Upper lobe of left lung (tissue), 4 donors: ENCODE data around the gene ZNF835.

Source experiments
- CTCF ChIP-seq, 6 experiments: fragments of 450-650 bp in 4 of 6; fragments of 200-600 bp in 2 of 6; sonication (generic) in 2 of 6; IDR thresholded peaks; one replicate each; pipeline ENCODE4 v1.5.1; 2016 to 2019; ENCODE audit warnings: antibody characterized with exemption in 6 of 6
- POLR2A ChIP-seq, 4 donors: fragments of 450-650 bp; IDR thresholded peaks; one replicate each; pipeline ENCODE4 v1.5.1; 2016 to 2017; ENCODE audit warnings: antibody characterized with exemption in 4 of 4, mild to moderate bottlenecking in 2 of 4

- TF ChIP-seq CTCF (IDR thresholded peaks at IDR 0.05) = no peak
- no peak for TF ChIP-seq POLR2A (IDR thresholded peaks at IDR 0.05)
These were observed 7.0 kb downstream of the ZNF835 start for GRCh38 chr19:56664511-56664910.
